HepG2 (cell line): Measurements from ENCODE around the gene IP6K3. TPM values are rescaled to one million over a fixed set of nuclear protein-coding genes. Genes with fewer than 3 reads are reported as not detected.

Experiments
- ARID2 ChIP-seq: sonication (generic); formaldehyde crosslinking; IDR thresholded peaks from 2 replicates; pipeline ENCODE4 v1.8.1; 2022; ENCODE audit warnings: mild to moderate bottlenecking, missing genetic modification reagents, borderline replicate concordance
- PRPF4 ChIP-seq: fragments of 200-400 bp; formaldehyde crosslinking; IDR thresholded peaks from 2 replicates; pipeline ENCODE4 v1.6.1; 2016; ENCODE audit warnings: low read length, low read depth; ENCODE audit not compliant: poor library complexity, severe bottlenecking
- SMYD3 ChIP-seq: sonication (generic); formaldehyde crosslinking; IDR thresholded peaks from 2 replicates; pipeline ENCODE4 v1.8.1; 2023; ENCODE audit warnings: mild to moderate bottlenecking, missing genetic modification reagents
- polyA plus RNA-seq, 8 experiments: library from polyadenylated mRNA; depleted of rRNA in 3 of 8; stranded (reverse) in 7 of 8; unstranded in 1 of 8; fragments of >200 nt; fragmentation: Illumina TruSeq in 4 of 8; extraction: Trizol in 4 of 8; gene quantifications; 2 replicates each; pipeline versions ENCODE4 v1.2.1 to v1.2.3, GENCODE V29; 2011 to 2016; ENCODE audit warnings: low read depth in 4 of 8, missing spikeins in 1 of 8, mixed read lengths in 1 of 8; ENCODE audit not compliant: insufficient read depth in 1 of 8
- total RNA-seq, 5 experiments: library from RNA; depleted of rRNA; stranded (reverse); fragments of >200 nt; fragmentation: Illumina TruSeq; extraction: Trizol; gene quantifications; 2 replicates each; pipeline ENCODE4 v1.2.3, GENCODE V29; 2016; ENCODE audit warnings: low read depth in 1 of 5
- TF ChIP-seq, protein P1 (sequence below): sonication (generic); formaldehyde crosslinking; IDR thresholded peaks from 2 replicates; pipeline ENCODE4 v1.4.0; 2020; ENCODE audit warnings: missing genetic modification reagents
- TF ChIP-seq, protein P2 (sequence below): sonication (generic); formaldehyde crosslinking; IDR thresholded peaks from 2 replicates; pipeline ENCODE4 v1.5.0; 2020; ENCODE audit warnings: mild to moderate bottlenecking, missing genetic modification reagents
- TF ChIP-seq, protein P3 (sequence below): sonication (generic); formaldehyde crosslinking; IDR thresholded peaks from 2 replicates; pipeline ENCODE4 v1.5.1; 2020; ENCODE audit warnings: mild to moderate bottlenecking, moderate library complexity, missing genetic modification reagents
- TF ChIP-seq, protein P4 (sequence below): sonication (generic); formaldehyde crosslinking; IDR thresholded peaks from 2 replicates; pipeline ENCODE4 v1.5.0; 2020; ENCODE audit warnings: mild to moderate bottlenecking, missing genetic modification reagents, borderline replicate concordance

IP6K3 gene
- total and polyA plus RNA-seq, 2 of the 13 experiments (the other 11 are each of a cell fraction or from before 2014, with no cell fraction given): 0.11 to 0.18 TPM

DNA sequence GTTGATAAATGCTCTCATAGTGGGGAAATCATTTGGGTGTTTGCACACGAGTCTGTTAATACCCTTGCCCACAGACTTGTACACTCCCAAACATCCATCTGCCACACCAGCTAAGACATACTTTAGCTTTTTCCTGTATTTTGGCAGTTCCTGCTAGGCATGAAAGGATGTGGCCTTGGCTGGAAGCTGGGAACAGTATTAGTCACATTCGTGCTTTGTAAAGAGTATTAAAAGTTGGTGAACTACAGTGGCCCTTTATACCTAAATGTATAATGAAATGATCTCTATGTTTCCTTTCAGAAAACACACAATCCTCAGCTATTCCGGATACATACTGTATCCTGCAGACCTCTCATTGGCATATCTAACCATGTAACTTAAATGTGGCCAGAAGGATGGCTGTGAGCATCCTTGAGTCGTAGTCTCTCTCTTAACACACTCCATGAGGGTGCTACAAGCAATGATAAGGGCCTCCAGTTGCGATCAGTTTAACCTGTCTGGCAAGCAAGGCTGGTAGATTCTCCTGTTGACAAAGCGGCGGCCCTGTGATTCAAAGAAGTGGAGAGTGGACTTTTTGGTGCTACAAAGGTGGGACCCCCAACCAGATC lies 40.7 kb upstream of the IP6K3 start (continued):
- TF ChIP-seq, protein P1, sequence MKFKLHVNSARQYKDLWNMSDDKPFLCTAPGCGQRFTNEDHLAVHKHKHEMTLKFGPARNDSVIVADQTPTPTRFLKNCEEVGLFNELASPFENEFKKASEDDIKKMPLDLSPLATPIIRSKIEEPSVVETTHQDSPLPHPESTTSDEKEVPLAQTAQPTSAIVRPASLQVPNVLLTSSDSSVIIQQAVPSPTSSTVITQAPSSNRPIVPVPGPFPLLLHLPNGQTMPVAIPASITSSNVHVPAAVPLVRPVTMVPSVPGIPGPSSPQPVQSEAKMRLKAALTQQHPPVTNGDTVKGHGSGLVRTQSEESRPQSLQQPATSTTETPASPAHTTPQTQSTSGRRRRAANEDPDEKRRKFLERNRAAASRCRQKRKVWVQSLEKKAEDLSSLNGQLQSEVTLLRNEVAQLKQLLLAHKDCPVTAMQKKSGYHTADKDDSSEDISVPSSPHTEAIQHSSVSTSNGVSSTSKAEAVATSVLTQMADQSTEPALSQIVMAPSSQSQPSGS (CRISPR knock-in tag): 0 out of 2 replicates have a peak, but pooled peaks have one; percentile 1
- TF ChIP-seq, protein P2, sequence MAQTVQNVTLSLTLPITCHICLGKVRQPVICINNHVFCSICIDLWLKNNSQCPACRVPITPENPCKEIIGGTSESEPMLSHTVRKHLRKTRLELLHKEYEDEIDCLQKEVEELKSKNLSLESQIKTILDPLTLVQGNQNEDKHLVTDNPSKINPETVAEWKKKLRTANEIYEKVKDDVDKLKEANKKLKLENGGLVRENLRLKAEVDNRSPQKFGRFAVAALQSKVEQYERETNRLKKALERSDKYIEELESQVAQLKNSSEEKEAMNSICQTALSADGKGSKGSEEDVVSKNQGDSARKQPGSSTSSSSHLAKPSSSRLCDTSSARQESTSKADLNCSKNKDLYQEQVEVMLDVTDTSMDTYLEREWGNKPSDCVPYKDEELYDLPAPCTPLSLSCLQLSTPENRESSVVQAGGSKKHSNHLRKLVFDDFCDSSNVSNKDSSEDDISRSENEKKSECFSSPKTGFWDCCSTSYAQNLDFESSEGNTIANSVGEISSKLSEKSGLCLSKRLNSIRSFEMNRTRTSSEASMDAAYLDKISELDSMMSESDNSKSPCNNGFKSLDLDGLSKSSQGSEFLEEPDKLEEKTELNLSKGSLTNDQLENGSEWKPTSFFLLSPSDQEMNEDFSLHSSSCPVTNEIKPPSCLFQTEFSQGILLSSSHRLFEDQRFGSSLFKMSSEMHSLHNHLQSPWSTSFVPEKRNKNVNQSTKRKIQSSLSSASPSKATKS (CRISPR knock-in tag): no peak
- TF ChIP-seq SMYD3 (CRISPR knock-in tag) (0 out of 2 replicates have a peak, but pooled peaks have one; percentile 9), ARID2 (CRISPR knock-in tag) (peak; percentile 61; the same call in 1 of the 2 replicates), PRPF4 (no peak)
- TF ChIP-seq, protein P3, sequence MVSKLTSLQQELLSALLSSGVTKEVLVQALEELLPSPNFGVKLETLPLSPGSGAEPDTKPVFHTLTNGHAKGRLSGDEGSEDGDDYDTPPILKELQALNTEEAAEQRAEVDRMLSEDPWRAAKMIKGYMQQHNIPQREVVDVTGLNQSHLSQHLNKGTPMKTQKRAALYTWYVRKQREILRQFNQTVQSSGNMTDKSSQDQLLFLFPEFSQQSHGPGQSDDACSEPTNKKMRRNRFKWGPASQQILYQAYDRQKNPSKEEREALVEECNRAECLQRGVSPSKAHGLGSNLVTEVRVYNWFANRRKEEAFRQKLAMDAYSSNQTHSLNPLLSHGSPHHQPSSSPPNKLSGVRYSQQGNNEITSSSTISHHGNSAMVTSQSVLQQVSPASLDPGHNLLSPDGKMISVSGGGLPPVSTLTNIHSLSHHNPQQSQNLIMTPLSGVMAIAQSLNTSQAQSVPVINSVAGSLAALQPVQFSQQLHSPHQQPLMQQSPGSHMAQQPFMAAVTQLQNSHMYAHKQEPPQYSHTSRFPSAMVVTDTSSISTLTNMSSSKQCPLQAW (CRISPR knock-in tag): 0 out of 2 replicates have a peak, but pooled peaks have one; percentile 32
- TF ChIP-seq, protein P4, sequence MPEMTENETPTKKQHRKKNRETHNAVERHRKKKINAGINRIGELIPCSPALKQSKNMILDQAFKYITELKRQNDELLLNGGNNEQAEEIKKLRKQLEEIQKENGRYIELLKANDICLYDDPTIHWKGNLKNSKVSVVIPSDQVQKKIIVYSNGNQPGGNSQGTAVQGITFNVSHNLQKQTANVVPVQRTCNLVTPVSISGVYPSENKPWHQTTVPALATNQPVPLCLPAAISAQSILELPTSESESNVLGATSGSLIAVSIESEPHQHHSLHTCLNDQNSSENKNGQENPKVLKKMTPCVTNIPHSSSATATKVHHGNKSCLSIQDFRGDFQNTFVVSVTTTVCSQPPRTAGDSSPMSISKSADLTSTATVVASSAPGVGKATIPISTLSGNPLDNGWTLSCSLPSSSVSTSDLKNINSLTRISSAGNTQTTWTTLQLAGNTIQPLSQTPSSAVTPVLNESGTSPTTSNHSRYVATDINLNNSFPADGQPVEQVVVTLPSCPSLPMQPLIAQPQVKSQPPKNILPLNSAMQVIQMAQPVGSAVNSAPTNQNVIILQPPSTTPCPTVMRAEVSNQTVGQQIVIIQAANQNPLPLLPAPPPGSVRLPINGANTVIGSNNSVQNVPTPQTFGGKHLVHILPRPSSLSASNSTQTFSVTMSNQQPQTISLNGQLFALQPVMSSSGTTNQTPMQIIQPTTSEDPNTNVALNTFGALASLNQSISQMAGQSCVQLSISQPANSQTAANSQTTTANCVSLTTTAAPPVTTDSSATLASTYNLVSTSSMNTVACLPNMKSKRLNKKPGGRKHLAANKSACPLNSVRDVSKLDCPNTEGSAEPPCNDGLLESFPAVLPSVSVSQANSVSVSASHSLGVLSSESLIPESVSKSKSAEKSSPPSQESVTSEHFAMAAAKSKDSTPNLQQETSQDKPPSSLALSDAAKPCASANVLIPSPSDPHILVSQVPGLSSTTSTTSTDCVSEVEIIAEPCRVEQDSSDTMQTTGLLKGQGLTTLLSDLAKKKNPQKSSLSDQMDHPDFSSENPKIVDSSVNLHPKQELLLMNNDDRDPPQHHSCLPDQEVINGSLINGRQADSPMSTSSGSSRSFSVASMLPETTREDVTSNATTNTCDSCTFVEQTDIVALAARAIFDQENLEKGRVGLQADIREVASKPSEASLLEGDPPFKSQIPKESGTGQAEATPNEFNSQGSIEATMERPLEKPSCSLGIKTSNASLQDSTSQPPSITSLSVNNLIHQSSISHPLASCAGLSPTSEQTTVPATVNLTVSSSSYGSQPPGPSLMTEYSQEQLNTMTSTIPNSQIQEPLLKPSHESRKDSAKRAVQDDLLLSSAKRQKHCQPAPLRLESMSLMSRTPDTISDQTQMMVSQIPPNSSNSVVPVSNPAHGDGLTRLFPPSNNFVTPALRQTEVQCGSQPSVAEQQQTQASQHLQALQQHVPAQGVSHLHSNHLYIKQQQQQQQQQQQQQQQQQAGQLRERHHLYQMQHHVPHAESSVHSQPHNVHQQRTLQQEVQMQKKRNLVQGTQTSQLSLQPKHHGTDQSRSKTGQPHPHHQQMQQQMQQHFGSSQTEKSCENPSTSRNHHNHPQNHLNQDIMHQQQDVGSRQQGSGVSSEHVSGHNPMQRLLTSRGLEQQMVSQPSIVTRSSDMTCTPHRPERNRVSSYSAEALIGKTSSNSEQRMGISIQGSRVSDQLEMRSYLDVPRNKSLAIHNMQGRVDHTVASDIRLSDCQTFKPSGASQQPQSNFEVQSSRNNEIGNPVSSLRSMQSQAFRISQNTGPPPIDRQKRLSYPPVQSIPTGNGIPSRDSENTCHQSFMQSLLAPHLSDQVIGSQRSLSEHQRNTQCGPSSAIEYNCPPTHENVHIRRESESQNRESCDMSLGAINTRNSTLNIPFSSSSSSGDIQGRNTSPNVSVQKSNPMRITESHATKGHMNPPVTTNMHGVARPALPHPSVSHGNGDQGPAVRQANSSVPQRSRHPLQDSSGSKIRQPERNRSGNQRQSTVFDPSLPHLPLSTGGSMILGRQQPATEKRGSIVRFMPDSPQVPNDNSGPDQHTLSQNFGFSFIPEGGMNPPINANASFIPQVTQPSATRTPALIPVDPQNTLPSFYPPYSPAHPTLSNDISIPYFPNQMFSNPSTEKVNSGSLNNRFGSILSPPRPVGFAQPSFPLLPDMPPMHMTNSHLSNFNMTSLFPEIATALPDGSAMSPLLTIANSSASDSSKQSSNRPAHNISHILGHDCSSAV: 0 out of 2 replicates have a peak, but pooled peaks have one; percentile 35
